ENCODE measurements around the gene ADK. TPM values are rescaled to one million over a fixed set of nuclear protein-coding genes. Genes with fewer than 3 reads are reported as not detected.

ADK gene
- total and polyA plus RNA-seq, 2 of the 13 experiments (the other 11 are each of a cell fraction or from before 2014, with no cell fraction given) = 48.6 to 79.1 TPM

GRCh38 chr10:74624501-74624900 lies 473.5 kb downstream of the ADK start (continued):
- TF ChIP-seq ZNF687 (CRISPR knock-in tag; IDR thresholded peaks at IDR 0.05) = no peak

- FAIRE-seq = no peak
- CTCF ChIA-PET (ENCODE audit: low intra/inter-chr PET ratio, low total read pairs) = no interaction called here
These were observed 477.1 kb downstream of the ADK start for GRCh38 chr10:74628136-74628535.

More at GRCh38 chr10:74628136-74628535, 477.1 kb downstream of the ADK start:
- no peaks in the 10 kb centered on the region for H3K27me3 ChIP-seq (ENCODE audit: control insufficient read depth in 1 of 2, insufficient read depth in 2 of 2, low read length in 2 of 2)
- POLR2A ChIA-PET = no interaction called here
- WGBS (ENCODE audit: low lambda C conversion rate) = 83% methylated on average over 2 of the region's 2 CpGs
- H3K4me3 ChIP-seq (replicated peaks in 1 of 3; ENCODE audit: insufficient read depth in 1 of 3, low read depth in 2 of 3, low read length in 3 of 3) = no peak overlapping the region
- DNase-seq (ENCODE audit: low spot score) = no peak
- no peaks in the 10 kb centered on the region for H3K79me2 ChIP-seq (ENCODE audit: insufficient read depth, low read length)
- no peak for ATAC-seq
- no TSS peak for BruUV-seq (replicated peaks)
- H3K9ac ChIP-seq (ENCODE audit: insufficient read depth, low read depth, low read length) = no peak overlapping the region
- no peak overlapping the region for H3K4me2 ChIP-seq (ENCODE audit: low read depth, low read length)
- no peak overlapping the region for H3K27ac ChIP-seq (ENCODE audit: extremely low read length, insufficient read depth, low read length)
- no peaks in the 10 kb centered on the region for H3K9me3 ChIP-seq (ENCODE audit: low read length)
- no peak overlapping the region for H2AFZ ChIP-seq (ENCODE audit: low read length)
- intact Hi-C loops (cut with micrococcal nuclease; ENCODE audit: unreplicated experiment) (no loop called here), in situ Hi-C loops (cut with HindIII; ENCODE audit: extremely low pct_ligation_motif_present, low pct_unique_long_range_greater_than_20kb) (no loop called here)
- H3K36me3 ChIP-seq (replicated peaks in 1 of 2; ENCODE audit: control insufficient read depth in 1 of 2, insufficient read depth in 2 of 2, low read length in 2 of 2) = 0 out of 5 replicates have a peak, but pooled peaks cover 0 to 2% of the 10 kb centered on the region in 2 experiments
- H3K4me1 ChIP-seq (ENCODE audit: insufficient read depth, low read length) = no peaks in the 10 kb centered on the region
- TF ChIP-seq ASH2L (IDR thresholded peaks at IDR 0.05; ENCODE audit: insufficient read length, low read depth, low read length) (no peak), KDM2A (CRISPR knock-in tag; IDR thresholded peaks at IDR 0.05; ENCODE audit: borderline replicate concordance, low read depth) (no peak), ZNF780A (CRISPR knock-in tag; IDR thresholded peaks at IDR 0.05) (no peak), ZNF251 (CRISPR knock-in tag; IDR thresholded peaks at IDR 0.05) (no peak), ZFP1 (CRISPR knock-in tag; IDR thresholded peaks at IDR 0.05) (no peak)
- no peaks in the 10 kb centered on the region for H4K20me1 ChIP-seq (ENCODE audit: insufficient read depth, low read length)
